Loucy (cell line): ENCODE results near the gene MRPL51.
A peak's percentile ranks its signal among the peaks of the same experiment; 100 is the strongest.

Source experiments
- H2AFZ ChIP-seq: fragments of 200-600 bp; sonication (generic); 2 replicates; pipeline ENCODE4 v1.6.0; 2016; ENCODE audit warnings: antibody characterized with exemption, mild to moderate bottlenecking, low read length, moderate library complexity
- H3F3A ChIP-seq: fragments of 200-600 bp; 2 replicates; pipeline ENCODE4 v1.6.0; 2016; ENCODE audit warnings: antibody characterized with exemption, low read depth, mild to moderate bottlenecking
- H3K27me3 ChIP-seq: fragments of 200-600 bp; sonication (generic); 2 replicates; pipeline ENCODE4 v1.6.1; 2014; ENCODE audit warnings: low read length, mild to moderate bottlenecking; ENCODE audit not compliant: insufficient read depth, poor library complexity, severe bottlenecking
- H3K36me3 ChIP-seq: fragments of 200-600 bp; sonication (generic); 2 replicates; pipeline ENCODE4 v1.6.1; 2016; ENCODE audit warnings: low read length; ENCODE audit not compliant: insufficient read depth
- H3K4me1 ChIP-seq: fragments of 200-600 bp; sonication (generic); 2 replicates; pipeline ENCODE4 v1.5.1; 2014; ENCODE audit warnings: low read length, mild to moderate bottlenecking; ENCODE audit not compliant: insufficient read depth, poor library complexity, severe bottlenecking
- H3K4me2 ChIP-seq: fragments of 200-600 bp; sonication (generic); 2 replicates; pipeline ENCODE4 v1.6.0; 2014; ENCODE audit warnings: antibody characterized with exemption, low read length, low read depth, mild to moderate bottlenecking; ENCODE audit not compliant: poor library complexity, severe bottlenecking
- H3K4me3 ChIP-seq: fragments of 200-600 bp; sonication (generic); 2 replicates; pipeline ENCODE4 v1.5.1; 2014; ENCODE audit warnings: low read length, mild to moderate bottlenecking, mixed read lengths; ENCODE audit not compliant: poor library complexity, severe bottlenecking
- H3K79me2 ChIP-seq: fragments of 200-600 bp; sonication (generic); 2 replicates; pipeline ENCODE4 v1.6.1; 2014; ENCODE audit warnings: low read length; ENCODE audit not compliant: insufficient read depth
- H3K9ac ChIP-seq: fragments of 200-600 bp; sonication (generic); 2 replicates; pipeline ENCODE4 v1.6.0; 2014; ENCODE audit warnings: mild to moderate bottlenecking, low read depth, low read length, moderate library complexity; ENCODE audit not compliant: poor library complexity, severe bottlenecking
- H3K9me2 ChIP-seq: fragments of 200-600 bp; sonication (generic); replicated peaks from 2 replicates; pipeline ENCODE4 v1.6.1; 2016; ENCODE audit warnings: low read depth, low read length, mixed read lengths
- H3K9me3 ChIP-seq: fragments of 200-600 bp; sonication (generic); 2 replicates; pipeline ENCODE4 v1.6.1; 2014; ENCODE audit warnings: mild to moderate bottlenecking, antibody characterized with exemption, low read length, low read depth; ENCODE audit not compliant: insufficient read depth
- H4K20me1 ChIP-seq: fragments of 200-600 bp; sonication (generic); 2 replicates; pipeline ENCODE4 v1.6.0; 2014; ENCODE audit warnings: antibody characterized with exemption, low read length, mild to moderate bottlenecking; ENCODE audit not compliant: insufficient read depth, poor library complexity, severe bottlenecking
- CTCF ChIP-seq: fragments of 200-600 bp; sonication (generic); conservative IDR thresholded peaks from 2 replicates; pipeline ENCODE4 v1.5.1; 2014; ENCODE audit warnings: mild to moderate bottlenecking, antibody characterized with exemption, low read length
- EZH2phosphoT487 ChIP-seq: fragments of 200-600 bp; IDR thresholded peaks from 2 replicates; pipeline ENCODE4 v1.6.1; 2018; ENCODE audit warnings: antibody characterized with exemption, mild to moderate bottlenecking, moderate library complexity, borderline replicate concordance

The MRPL51 gene

DNA sequence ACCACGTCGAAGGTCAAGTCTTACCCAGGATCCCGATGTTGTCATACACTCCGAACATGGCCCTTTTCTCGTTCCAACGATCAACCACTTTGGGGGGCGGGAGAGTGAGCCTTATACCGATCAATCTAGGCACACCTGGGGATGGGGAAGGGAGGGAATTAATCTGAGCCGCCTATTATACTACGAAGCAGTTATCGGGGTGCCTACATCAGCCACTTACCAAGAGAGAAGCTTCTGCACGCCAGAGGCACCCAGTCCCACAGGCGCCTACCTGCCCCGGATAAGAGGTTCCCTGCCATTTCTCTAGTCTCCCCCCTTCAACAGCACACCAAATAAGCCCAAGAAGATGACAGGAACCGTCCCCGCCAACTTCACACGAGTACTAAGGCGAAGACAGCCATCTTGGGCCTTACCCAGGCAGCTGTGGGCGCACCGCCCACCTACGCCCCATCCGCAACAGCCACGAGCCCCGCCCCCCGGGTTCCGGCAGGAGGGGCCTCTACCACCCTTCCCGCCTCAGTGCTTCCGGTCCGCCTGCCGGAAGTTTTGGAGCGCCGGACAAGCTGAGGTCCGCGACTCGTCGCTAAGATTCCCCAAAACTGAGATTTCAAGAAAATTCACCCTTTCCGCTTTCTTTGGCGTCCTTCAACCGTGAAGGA lies at the start of gene MRPL51:
Gene MRPL51 (minus strand): TSS at position 425 of the 659 bp plus-strand sequence. CDS start 126 bp downstream, at position 299.
- H3K9me2 ChIP-seq: no peaks in the 10 kb centered on the region
- peak within 1 kb of the TSS; percentile 56 for H2AFZ ChIP-seq
- peak within 1 kb of the TSS; percentile 98 for H3K9ac ChIP-seq
- H4K20me1 ChIP-seq: peaks cover 31% of the 10 kb centered on the region
- H3K27me3 ChIP-seq: no peaks in the 10 kb centered on the region
- no peaks in the 10 kb centered on the region for H3K9me3 ChIP-seq
- H3K79me2 ChIP-seq: peaks cover 54% of the 10 kb centered on the region
- H3K4me1 ChIP-seq: peaks cover 36% of the 10 kb centered on the region
- peak within 1 kb of the TSS; percentile 93 for H3K4me2 ChIP-seq
- H3F3A ChIP-seq: peaks cover 13% of the 10 kb centered on the region
- no peak for TF ChIP-seq CTCF
- no peak for TF ChIP-seq EZH2phosphoT487
- H3K36me3 ChIP-seq: peaks cover 20% of the 10 kb centered on the region; the same call in 1 of the 2 replicates
- H3K4me3 ChIP-seq: peak within 1 kb of the TSS; percentile 91

DNA sequence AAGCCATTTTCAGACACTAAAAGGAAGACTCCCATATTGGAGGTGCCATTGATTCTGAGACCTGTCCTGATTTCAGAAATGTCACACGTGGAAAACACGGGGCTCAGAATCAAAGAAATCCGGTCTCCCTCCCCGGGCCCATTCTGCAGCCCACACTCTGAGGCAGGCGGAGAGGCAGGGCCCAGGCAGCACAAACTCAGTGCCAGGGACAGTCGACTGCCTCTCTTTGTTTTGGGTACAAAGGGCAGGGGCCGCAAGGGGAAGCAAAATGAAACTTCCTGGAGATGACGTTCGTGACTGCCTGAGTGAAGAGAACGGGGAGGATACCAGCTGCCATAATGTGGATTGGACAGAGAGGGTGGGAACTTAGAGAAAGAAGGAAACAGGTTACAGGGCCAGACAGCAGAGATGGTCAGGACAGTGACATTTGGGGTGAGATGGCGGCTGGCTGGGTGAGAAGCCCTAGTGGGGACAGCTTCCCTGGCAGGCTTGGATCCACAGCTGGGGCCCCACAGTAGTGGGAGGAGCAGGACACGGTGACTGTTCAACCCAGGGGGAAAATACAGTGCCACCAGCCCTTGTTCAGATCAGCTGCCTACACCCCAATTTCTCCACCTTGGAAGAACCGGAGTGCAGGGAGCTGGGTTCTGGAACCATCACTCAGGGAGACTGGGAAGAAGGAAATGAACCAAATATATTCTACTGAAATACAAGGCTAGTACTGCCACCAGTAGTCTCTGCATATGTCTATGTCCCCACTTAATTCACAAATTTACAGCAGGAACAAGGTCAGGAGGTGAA lies 49.3 kb upstream of the MRPL51 start:
- TF ChIP-seq EZH2phosphoT487 (no peak), CTCF (no peak)
- peaks cover 1% of the 10 kb centered on the region for H3K4me1 ChIP-seq
- no peak overlapping the region for H2AFZ ChIP-seq
- H3K79me2 ChIP-seq: peaks cover 10% of the 10 kb centered on the region
- H3K9me2 ChIP-seq: no peaks in the 10 kb centered on the region
- peaks cover 16% of the 10 kb centered on the region; the same call in 1 of the 2 replicates for H3F3A ChIP-seq
- no peaks in the 10 kb centered on the region for H3K27me3 ChIP-seq
- peaks cover 46% of the 10 kb centered on the region; the same call in 1 of the 2 replicates for H3K36me3 ChIP-seq
- H4K20me1 ChIP-seq: peaks cover 14% of the 10 kb centered on the region
- no peaks in the 10 kb centered on the region for H3K9me3 ChIP-seq
- no peak overlapping the region for H3K9ac ChIP-seq
- no peak overlapping the region for H3K4me2 ChIP-seq
- H3K4me3 ChIP-seq: no peak overlapping the region

DNA sequence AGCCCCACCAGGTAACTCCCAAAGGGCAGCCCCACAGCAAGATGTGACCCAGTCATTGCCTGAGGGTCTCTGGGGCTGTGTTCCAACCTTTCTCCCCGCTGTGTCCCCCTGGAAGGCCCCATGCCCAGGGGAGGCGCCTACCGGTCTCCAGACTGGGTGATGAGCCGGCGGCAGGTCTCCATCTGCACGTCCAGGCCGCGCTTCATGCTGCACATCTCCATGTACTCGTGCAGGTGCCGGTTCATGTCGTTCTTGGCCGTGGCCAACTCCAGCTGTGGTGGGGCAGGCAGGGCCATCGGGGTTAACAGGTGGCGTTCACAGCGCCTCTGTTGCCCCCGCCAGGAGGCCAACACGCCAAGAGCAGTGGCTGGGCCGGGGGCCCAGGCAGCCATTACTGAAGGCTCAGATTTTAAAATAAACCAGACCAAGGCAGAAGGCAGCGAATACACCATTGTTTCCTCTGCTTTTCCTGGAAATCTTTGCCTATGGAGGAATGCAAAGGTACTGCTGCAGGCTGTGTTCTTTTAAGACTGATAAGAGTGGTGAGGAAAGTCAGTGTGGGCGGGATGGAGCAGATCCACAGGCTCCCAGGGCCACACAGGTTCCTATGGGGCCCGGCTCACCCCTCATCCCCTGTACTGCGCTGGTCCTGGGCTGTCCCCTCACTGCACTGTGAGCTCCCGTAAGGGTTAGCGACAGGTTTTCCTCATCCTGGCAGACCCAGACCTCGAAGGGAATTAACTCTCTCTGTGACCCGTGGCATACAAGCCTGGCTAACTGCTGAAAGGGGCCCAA lies 48.5 kb upstream of the MRPL51 start:
- H3K4me1 ChIP-seq: peaks cover 10% of the 10 kb centered on the region
- H4K20me1 ChIP-seq: peaks cover 23% of the 10 kb centered on the region
- no peak overlapping the region for H3K9ac ChIP-seq
- H3F3A ChIP-seq: peaks cover 20% of the 10 kb centered on the region; the same call in 1 of the 2 replicates
- H3K4me2 ChIP-seq: no peak overlapping the region
- no peaks in the 10 kb centered on the region for H3K9me3 ChIP-seq
- no peak for TF ChIP-seq EZH2phosphoT487
- no peak for TF ChIP-seq CTCF
- no peak overlapping the region for H3K4me3 ChIP-seq
- peaks cover 19% of the 10 kb centered on the region for H3K79me2 ChIP-seq
- H2AFZ ChIP-seq: no peak overlapping the region
- no peaks in the 10 kb centered on the region for H3K27me3 ChIP-seq
- H3K9me2 ChIP-seq: no peaks in the 10 kb centered on the region
- H3K36me3 ChIP-seq: peaks cover 46% of the 10 kb centered on the region; the same call in 1 of the 2 replicates
